HG02642 (cell line): ENCODE measurements around the gene RNF25.

Experiments
- ATAC-seq: cut with Tn5 transposase; IDR thresholded peaks from one replicate; pipeline ENCODE4 v1.9.1; 2021; ENCODE audit warnings: mild to moderate bottlenecking; ENCODE audit not compliant: unreplicated experiment, poor library complexity

Gene RNF25, protein sequence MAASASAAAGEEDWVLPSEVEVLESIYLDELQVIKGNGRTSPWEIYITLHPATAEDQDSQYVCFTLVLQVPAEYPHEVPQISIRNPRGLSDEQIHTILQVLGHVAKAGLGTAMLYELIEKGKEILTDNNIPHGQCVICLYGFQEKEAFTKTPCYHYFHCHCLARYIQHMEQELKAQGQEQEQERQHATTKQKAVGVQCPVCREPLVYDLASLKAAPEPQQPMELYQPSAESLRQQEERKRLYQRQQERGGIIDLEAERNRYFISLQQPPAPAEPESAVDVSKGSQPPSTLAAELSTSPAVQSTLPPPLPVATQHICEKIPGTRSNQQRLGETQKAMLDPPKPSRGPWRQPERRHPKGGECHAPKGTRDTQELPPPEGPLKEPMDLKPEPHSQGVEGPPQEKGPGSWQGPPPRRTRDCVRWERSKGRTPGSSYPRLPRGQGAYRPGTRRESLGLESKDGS

DNA sequence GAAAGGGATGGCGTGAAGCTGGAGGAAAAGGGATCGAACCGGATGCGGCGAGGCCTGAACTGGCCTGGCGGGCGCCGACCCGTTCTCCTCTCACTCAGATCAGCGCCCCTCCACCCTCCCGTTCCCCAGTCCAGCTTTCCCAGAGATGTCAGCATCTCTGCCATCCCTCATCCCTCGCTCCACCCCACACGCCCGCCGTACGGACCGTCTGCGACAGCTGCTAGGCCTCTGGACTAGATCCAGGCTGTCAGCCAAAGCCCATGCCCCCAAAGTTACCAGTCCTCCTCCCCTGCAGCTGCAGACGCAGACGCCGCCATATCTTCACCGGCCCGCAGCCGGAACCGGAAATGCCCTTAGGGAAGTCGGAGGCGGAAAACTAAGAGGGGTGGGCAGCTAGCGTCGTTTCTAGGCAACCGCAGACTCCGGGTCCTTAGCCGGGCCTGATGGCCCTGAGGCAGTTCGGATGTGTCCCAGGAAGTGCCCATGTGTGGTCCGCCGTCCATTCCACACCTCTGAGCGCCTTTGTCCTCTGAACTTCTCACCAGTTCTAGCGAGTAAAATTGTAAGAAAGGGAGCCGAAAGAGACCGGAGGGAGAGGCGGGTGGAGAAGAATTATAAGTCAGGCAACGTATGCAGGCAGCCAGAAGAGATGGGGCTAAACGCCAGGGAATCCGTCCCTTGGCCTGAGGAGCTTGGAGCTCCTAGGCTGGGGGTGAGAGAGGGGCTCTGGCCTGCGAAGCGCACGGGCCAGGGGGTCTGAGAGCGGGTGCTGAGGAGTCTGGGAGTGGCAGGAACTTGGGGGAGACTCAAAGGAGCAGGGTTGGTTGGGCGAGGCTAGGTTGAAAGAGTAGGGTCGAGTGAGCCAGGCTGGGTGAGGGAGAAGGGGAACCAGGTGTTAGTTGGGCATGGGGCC lies at the start of gene RNF25, which contains the start of gene STK36:
TSS of gene RNF25 (minus strand) at position 349 of the 913 bp plus-strand sequence. CDS start at position 317, 32 bp downstream.
TSS of gene STK36 (plus strand) at position 433 of the 913 bp plus-strand sequence. CDS start 744 bp downstream, outside the sequence.
- peak; percentile 98 for ATAC-seq

DNA sequence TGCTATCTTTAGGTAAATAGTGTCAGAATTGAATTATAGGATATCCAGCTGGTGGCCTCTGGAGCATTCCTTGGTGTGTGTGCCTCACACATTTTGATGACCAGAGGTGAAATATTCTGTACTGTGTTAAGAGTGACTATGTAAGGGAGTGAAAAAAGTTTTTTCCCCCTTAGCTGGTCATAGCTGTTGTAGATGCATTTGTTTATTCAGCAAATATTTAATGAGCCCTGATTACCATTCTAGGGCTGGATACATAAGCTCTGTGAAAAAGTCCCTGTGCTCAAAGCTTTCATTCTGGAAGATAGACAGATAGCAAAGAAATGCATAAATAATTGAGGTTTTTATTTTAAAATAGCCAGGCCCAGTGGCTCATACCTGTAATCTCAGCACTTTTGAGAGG lies 49.7 kb upstream of the RNF25 start:
- ATAC-seq, result no peak

DNA sequence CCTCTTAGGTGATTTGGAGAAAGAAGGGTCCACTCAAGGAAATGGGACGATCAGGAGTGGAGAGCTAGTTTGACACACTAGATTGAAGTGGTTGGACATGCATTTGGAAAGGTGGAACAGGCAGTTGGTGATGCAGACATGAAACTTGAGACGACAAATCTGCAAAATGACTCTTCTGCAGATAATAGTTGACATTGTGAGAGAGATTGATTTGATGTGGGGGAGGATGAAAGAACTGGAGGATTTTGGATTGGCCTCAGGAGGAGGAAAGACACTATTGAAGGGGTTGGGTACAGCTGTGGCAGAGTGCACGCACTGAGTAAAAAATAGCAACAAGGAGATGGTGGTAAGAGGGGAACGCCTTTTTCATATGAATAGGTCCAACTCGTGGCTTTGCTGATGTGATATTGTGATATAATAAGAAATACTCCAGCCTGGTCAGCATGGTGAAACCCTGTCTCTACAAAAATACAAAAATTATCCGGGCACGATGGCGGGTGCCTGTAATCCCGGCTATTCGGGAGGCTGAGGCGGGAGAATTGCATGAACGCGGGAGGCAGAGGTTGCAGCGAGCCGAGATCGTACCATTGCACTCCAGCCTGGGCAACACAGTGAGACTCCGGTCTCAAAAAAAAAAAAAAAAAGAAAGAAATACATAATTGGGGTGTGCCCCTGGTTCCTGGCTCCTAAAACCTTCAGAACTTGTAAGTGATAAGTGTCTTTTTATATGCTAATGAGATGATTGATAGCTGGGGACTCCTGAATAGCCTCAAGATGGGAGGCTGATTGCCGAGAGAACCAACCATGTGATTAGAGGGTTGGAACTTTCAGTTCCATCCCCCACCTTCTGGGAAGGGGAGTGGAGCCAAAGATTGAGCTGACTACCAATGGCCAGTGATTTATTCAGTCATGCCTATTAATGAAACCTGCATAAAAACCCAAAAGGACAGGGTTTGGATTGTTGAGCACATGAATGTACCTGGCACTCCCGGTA lies 48.5 kb upstream of the RNF25 start:
- ATAC-seq, result no peak

DNA sequence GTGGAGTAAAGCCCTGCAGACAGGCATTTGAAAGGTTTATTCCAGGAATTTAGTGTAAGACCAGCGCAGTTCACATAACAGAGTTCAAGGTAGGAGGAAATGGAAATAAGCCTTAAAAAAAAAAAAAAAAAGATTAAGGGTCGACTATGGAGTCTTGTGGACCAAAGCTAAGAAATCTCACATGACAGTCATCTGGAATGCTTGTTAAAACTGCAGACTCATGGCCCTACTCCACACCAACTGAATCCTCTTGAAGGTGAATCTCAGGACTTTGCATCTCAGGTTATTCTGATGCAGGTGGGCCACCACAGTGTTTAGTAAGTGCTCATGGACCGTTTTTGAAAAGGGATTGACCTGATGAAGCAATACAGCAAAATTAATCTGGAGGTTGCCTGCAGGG lies 47.7 kb upstream of the RNF25 start:
- ATAC-seq, result no peak

DNA sequence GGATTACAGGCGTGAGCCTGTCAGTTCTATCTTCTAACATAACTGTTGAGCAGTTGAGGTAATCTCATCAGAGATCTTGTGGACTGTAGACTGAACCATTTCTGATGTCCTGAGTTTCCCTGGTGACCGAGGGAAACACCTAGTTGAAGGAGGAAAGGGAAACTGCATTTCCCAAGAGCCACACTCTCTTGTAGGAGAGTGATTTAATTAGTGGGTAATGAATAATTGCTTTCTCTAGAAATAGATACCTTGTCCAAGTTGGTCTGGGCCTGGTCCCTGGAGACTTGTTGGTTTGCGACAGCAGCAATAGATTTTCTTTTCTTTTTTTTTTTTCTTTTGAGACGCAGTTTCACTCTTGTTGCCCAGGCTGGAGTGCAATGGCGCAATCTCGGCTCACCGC lies 46.3 kb upstream of the RNF25 start:
- ATAC-seq, result no peak

DNA sequence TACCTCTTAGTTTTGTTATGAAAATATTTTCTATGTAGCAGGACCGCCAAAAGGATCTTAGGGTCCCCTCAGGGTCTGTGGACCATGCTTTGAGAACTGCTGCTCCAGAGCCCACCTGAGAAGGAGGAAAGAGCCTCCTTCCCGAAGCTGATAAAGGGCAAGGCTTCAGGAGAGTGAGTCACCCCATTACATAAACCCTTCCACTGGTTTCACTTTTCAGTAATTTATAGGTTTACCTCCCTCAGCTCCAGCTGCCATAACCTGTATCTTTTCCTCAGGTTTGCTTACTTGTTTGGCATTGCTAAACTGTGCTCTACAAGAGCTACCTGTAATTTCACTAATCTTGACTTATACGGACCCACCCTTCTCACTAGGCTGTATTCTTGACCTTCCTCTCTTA lies 45.5 kb upstream of the RNF25 start:
- no peak for ATAC-seq

DNA sequence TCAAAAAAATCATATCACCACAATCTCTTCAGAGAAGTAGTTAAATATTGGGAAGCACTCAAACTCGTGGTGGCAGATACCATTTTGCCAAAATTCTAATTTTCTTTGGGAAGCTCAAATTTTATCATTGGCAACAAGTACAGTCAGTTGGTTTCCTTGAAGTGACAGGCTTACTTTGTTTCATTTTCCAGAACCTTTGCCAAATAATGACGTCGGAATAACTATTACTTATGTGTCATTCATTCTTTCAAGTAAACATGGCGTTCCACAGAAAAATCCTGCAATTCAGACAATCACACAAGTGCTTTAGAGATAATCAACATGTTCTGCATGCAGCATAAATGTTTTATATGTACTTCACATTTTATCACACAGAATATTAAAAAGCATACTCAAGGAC lies 44.3 kb upstream of the RNF25 start:
- no peak for ATAC-seq

DNA sequence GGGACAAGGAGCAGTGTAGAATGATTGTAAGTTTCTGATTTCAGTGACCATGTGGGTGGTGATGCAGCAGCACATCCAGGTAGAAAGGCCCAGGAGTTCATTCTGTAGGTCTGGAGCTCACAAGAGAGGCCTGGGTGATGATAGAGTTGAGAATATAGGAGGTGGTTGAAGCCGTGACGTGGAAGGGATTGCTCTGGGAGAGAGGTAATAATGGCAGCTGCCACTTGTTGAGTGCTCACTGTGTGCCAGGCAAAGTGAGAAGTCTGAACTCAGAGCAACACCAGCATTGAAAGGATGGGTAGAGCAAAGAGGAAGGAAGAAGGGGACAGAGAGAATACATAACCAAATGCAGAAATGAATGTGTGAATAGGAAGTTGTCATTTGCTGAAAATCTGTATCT lies 42.1 kb upstream of the RNF25 start:
- ATAC-seq, result no peak

DNA sequence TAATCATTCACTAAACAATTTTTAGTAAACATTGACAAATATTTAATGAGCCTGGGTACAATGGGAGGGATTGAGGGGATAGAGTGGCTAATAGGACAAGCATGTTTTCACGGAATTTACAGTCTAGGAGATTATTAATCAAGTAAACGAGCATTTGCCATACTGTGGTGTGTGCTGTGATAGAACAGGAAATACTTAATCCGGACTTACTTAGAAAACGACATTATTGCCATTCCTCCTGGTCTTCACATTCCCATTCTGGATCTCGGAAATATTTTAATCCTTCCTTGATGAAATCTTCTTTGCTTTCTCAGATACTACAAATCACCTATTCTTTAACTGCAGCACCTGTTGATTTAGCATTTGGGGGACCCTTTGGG lies 39.7 kb upstream of the RNF25 start:
- no peak for ATAC-seq

DNA sequence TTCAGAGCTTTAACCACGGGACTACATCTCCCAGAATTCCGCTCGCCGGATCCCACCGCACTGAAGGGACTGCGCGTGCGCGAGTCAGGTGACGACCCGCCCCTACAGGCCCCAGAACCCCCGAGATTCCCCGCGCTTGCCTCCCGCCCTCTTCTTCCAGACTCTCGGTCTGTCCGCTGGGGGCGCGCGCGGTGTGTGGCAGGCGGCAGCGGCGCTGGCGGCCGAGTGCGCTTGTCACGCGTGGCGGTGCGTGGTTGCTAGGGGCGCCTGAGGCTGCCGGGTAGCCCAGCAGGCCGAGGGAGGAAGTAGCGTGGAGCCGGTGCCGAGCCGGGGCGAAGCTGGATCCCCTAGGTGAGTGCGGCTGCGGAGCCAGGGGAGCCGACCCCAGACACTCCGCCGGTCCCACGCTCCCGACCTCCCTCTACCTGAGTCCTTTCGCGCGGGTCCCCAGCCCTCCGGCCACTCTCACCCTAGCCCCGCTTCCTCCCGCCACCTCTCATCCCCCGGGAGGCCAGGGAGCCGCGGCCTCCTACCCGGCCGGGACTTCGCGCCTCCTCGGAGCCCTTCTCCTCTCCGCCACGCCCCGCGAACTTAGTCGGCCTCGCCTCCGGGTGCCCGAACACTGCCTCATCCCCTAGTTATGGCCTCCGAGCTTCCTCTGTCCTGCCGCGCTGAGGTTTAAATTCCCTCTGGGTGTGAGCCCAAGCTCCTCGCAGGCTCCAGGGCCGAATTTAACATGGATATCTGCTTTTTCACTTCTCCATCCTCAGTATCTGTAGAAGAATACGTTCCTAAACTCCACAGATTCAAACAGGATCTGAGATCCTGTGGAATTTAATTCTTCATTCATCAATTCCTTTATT lies 39.1 kb upstream of the RNF25 start, which contains the start of gene TTLL4:
TSS of gene TTLL4 (plus strand) at position 149 of the 863 bp plus-strand sequence. CDS start 26,842 bp downstream, outside the sequence.
- peak; percentile 92 for ATAC-seq

DNA sequence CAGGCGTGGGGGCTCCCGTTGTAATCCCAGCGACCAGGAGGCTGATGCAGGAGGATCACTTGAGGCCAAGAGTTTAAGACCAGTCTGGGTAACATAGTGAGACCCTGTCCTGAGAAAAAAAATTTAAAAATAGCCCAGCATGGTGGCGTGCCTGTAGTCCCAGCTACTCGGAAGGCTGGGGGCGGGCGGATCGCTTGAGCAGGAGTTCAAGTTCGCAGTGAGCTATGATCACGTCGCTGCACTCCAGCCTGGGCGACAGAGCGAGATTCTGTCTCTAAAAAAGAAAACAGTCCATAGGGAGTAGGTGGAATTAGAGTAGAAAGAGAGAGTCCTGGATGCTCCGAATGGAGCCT lies 38.5 kb upstream of the RNF25 start:
- ATAC-seq, result no peak

DNA sequence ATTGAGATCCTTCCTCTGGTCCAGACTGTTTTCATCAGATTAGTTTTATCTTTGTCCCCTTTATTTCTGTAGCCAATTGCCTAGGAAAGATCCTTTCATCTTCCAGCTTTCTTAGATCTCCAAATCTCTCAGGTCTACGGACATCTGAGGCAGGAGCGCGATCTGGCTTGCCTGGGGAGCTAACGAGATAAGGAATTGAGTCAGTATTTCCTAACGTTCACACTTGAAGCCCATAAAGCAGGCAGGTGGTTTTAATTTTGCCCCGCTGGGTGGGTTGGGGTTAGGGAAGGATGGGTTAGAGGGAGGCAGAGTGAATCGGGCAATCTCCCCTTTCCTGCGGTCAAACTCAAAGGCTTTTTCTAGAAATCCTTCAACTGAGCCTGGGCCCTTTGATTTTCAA lies 38.1 kb upstream of the RNF25 start:
- ATAC-seq, result no peak

DNA sequence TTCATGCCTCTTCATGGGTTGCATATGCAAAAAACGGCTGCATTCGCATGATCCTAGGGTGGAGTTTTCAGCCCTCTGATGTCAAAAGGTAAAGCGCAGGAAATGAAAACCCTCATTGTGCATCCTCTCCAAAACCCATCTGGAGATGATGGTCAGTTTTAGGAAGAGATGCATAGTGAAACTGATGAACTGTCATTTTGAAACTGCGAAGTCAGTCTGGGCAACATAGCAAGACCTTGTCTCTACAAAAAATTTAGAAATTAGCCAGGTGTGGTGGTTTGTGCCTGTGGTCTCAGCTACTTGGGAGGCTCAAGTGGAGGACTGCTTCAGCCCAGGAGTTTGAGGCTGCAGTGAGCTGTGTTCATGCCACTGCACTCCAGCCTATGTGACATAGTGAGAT lies 36.3 kb upstream of the RNF25 start:
- peak; percentile 23 for ATAC-seq

DNA sequence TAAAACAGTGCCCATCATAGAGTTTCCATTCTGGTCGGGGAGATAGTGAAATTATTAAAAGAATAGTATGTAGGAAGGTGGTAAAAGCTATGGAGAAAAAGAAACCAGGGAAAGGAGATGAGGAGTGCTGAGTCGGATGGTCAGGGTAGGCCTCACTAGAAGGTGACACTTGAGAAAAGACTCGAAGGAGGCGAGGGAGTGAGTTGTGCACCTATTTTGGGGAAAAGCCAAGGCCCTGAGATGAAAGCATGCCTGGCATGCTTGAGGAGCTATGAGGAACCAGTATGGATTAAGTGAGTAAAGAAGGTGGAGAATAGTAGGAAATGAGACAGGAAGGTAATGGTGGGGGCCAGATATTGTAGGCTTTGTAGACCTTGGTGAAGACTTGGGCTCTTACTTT lies 31.5 kb upstream of the RNF25 start:
- ATAC-seq, result no peak

DNA sequence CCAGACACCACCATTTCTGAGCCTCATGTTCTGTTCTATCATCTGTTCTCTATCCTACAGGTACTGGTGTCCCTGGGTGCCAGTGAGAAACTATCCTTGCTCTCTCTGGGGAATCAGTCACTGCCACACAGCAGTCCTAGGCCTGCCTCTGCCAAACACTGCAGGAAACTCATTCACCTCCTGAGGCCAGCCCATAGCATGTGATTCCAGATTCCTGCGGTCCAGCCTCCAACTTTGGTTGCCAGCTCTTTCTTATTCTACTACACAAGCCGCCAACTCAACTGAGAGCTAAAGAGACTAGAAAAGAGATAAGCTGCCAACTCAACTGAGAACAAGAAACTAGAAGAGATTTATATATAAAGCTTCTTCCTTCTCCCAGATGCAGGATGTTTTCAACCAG lies 30.0 kb upstream of the RNF25 start:
- no peak for ATAC-seq

DNA sequence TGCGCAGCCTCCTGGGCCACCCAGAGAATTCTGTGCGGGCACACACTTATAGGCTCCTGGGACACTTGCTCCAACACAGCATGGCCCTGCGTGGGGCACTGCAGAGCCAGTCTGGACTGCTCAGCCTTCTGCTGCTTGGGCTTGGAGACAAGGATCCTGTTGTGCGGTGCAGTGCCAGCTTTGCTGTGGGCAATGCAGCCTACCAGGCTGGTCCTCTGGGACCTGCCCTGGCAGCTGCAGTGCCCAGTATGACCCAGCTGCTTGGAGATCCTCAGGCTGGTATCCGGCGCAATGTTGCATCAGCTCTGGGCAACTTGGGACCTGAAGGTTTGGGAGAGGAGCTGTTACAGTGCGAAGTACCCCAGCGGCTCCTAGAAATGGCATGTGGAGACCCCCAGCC lies 27.1 kb upstream of the RNF25 start:
- no peak for ATAC-seq

DNA sequence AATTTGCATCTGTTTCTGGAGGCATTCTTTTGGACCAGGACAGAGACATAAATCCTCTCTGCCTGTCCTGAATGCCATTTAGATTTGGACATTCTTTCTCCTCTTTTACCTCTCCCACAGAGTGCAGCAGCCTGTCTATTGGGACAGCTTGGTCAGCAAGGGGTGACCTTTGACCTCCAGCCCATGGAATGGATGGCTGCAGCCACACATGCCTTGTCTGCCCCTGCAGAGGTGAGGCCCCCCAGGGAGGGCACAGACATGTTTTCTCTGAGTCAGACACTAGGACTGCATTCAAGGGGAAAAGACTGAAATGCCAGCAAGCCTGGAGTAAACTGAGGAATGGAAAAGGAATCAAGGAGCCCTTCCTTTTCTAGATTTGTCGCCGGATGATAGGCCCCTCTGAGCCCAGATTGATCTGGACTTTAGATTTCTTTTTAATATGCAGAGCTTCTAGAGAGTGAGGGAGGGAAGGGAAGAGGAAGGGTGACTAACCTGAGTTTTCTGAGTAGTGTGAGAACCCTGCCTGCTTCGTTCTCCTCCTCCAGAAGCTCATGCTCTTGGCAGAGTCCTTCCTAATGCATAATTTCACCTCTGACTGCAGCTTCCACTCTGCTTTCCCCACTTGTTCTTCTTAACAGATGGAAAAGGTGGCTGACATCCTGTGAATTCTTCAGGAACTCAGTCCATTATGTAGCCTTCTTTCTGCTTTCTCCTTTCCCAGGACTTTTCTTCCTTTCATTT lies 22.8 kb upstream of the RNF25 start:
- no peak for ATAC-seq

DNA sequence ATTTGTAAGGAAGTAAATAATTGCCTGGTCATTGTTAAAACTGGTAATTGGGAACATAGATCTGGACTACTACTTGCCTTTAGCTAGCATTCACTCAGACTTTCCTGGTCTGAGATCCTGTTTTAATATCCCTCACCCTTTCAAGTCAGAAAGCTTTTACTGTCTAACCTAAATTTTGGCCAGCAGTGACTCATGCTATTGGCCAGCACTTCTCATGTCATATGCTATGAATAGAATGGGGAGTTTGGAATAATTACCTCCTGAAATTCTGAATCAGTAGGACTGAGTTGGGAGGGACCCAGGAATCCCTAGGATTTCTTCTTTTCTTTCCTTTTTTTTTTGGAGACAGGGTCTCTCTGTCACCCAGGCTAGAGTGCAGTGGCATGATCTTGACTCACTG lies 19.4 kb upstream of the RNF25 start:
- no peak for ATAC-seq
